Central memory CD8-positive, alpha-beta T cell (primary cell): ENCODE data around the gene LMF1.
"Not testable (repeated sequence)": the region's sequence is repeated elsewhere in the genome, so short reads cannot be mapped to it uniquely, and the experiment has no call there.

Experiments used
- ATAC-seq: fragments of 150-1000 bp; cut with Tn5 transposase; replicated peaks from 2 replicates; pipeline ENCODE4 v1.10.0; 2022; ENCODE audit warnings: mild to moderate bottlenecking, moderate FRiP score, moderate number of reproducible peaks; ENCODE audit not compliant: poor library complexity, severe bottlenecking; ENCODE audit errors: extremely low read depth
- DNase-seq, 2 donors: peaks; one replicate each; pipeline ENCODE4 v3.0.0; 2021; ENCODE audit warnings: low spot score in 2 of 2
- H3K27ac Mint-ChIP-seq: one replicate; pipeline ENCODE4 v1.8.0; 2022; ENCODE audit warnings: low read depth, mild to moderate bottlenecking, moderate library complexity, mixed read lengths
- H3K27me3 Mint-ChIP-seq: one replicate; pipeline ENCODE4 v1.8.0; 2022; ENCODE audit warnings: mixed read lengths
- H3K36me3 Mint-ChIP-seq: one replicate; pipeline ENCODE4 v1.8.0; 2022; ENCODE audit warnings: mild to moderate bottlenecking, moderate library complexity, mixed read lengths; ENCODE audit not compliant: insufficient read depth
- H3K4me1 Mint-ChIP-seq: one replicate; pipeline ENCODE4 v1.8.0; 2022; ENCODE audit warnings: mixed read lengths
- H3K4me3 Mint-ChIP-seq: one replicate; pipeline ENCODE4 v1.8.0; 2022; ENCODE audit warnings: mild to moderate bottlenecking, moderate library complexity, mixed read lengths
- H3K9me3 Mint-ChIP-seq: one replicate; pipeline ENCODE4 v1.8.0; 2022; ENCODE audit warnings: mixed read lengths

The LMF1 gene

GRCh38 chr16:959232-960040, 11.3 kb downstream of the LMF1 start:
- H3K27me3 Mint-ChIP-seq: no peaks in the 10 kb centered on the region
- no peak overlapping the region for H3K4me3 Mint-ChIP-seq
- H3K36me3 Mint-ChIP-seq: peaks cover 8% of the 10 kb centered on the region
- no peak for ATAC-seq
- peaks cover 34% of the 10 kb centered on the region for H3K4me1 Mint-ChIP-seq
- no peaks in the 10 kb centered on the region for H3K9me3 Mint-ChIP-seq
- no peak for DNase-seq
- H3K27ac Mint-ChIP-seq: no peak overlapping the region

GRCh38 chr16:955766-956165, 15.0 kb downstream of the LMF1 start:
- not testable (repeated sequence) for ATAC-seq, H3K27ac Mint-ChIP-seq, DNase-seq, H3K36me3 Mint-ChIP-seq, H3K27me3 Mint-ChIP-seq, H3K4me3 Mint-ChIP-seq, H3K9me3 Mint-ChIP-seq
- peaks cover 30% of the 10 kb centered on the region for H3K4me1 Mint-ChIP-seq

- not testable (repeated sequence) for H3K4me3 Mint-ChIP-seq, DNase-seq, ATAC-seq, H3K27ac Mint-ChIP-seq, H3K27me3 Mint-ChIP-seq, H3K9me3 Mint-ChIP-seq, H3K36me3 Mint-ChIP-seq
- peaks cover 20% of the 10 kb centered on the region for H3K4me1 Mint-ChIP-seq
Observed at GRCh38 chr16:953818-954217, 17.0 kb downstream of the LMF1 start.

- H3K9me3 Mint-ChIP-seq: no peaks in the 10 kb centered on the region
- H3K36me3 Mint-ChIP-seq: peaks cover 6% of the 10 kb centered on the region
Observed at GRCh38 chr16:952321-952720, 18.5 kb downstream of the LMF1 start.

GRCh38 chr16:951660-952301, 19.0 kb downstream of the LMF1 start:
- Mint-ChIP-seq H3K27ac (no peak overlapping the region), H3K9me3 (no peaks in the 10 kb centered on the region), H3K4me1 (peaks cover 22% of the 10 kb centered on the region), H3K27me3 (no peaks in the 10 kb centered on the region), H3K4me3 (no peak overlapping the region), H3K36me3 (peaks cover 6% of the 10 kb centered on the region)
- ATAC-seq (no peak), DNase-seq (no peak)

More at GRCh38 chr16:952321-952720, 18.5 kb downstream of the LMF1 start:
- H3K27me3 Mint-ChIP-seq: no peaks in the 10 kb centered on the region
- no peak overlapping the region for H3K4me3 Mint-ChIP-seq
- no peak for DNase-seq
- H3K27ac Mint-ChIP-seq: peak overlapping the region; percentile 60
- peaks cover 21% of the 10 kb centered on the region for H3K4me1 Mint-ChIP-seq
- no peak for ATAC-seq

GRCh38 chr16:950733-951573, 19.8 kb downstream of the LMF1 start:
- DNase-seq, H3K27me3 Mint-ChIP-seq, ATAC-seq, H3K4me3 Mint-ChIP-seq, H3K36me3 Mint-ChIP-seq, H3K9me3 Mint-ChIP-seq, H3K27ac Mint-ChIP-seq: not testable (repeated sequence)
- H3K4me1 Mint-ChIP-seq: peaks cover 18% of the 10 kb centered on the region

- not testable (repeated sequence) for H3K27me3 Mint-ChIP-seq, H3K4me3 Mint-ChIP-seq, H3K4me1 Mint-ChIP-seq, H3K36me3 Mint-ChIP-seq, H3K27ac Mint-ChIP-seq, H3K9me3 Mint-ChIP-seq, ATAC-seq, DNase-seq
Observed at GRCh38 chr16:948767-949166, 22.0 kb downstream of the LMF1 start.

GRCh38 chr16:947922-948303, 22.9 kb downstream of the LMF1 start:
- not testable (repeated sequence) for H3K9me3 Mint-ChIP-seq, DNase-seq, H3K27me3 Mint-ChIP-seq, H3K4me1 Mint-ChIP-seq, H3K4me3 Mint-ChIP-seq, H3K27ac Mint-ChIP-seq, ATAC-seq, H3K36me3 Mint-ChIP-seq

GRCh38 chr16:947255-947921, 23.4 kb downstream of the LMF1 start:
- H3K36me3 Mint-ChIP-seq: peaks cover 8% of the 10 kb centered on the region
- DNase-seq (no peak), ATAC-seq (no peak)
- H3K9me3 Mint-ChIP-seq: peaks cover 5% of the 10 kb centered on the region
- peaks cover 8% of the 10 kb centered on the region for H3K4me1 Mint-ChIP-seq
- no peak overlapping the region for H3K4me3 Mint-ChIP-seq
- H3K27me3 Mint-ChIP-seq: no peaks in the 10 kb centered on the region
- H3K27ac Mint-ChIP-seq: no peak overlapping the region

- no peak for DNase-seq
- Mint-ChIP-seq H3K4me1 (peaks cover 8% of the 10 kb centered on the region), H3K9me3 (peaks cover 10% of the 10 kb centered on the region), H3K36me3 (peaks cover 8% of the 10 kb centered on the region), H3K4me3 (no peak overlapping the region), H3K27ac (no peak overlapping the region), H3K27me3 (no peaks in the 10 kb centered on the region)
- no peak for ATAC-seq
Observed at GRCh38 chr16:946048-946395, 24.8 kb downstream of the LMF1 start.

- peaks cover 8% of the 10 kb centered on the region for H3K36me3 Mint-ChIP-seq
Observed at GRCh38 chr16:945271-946047, 25.3 kb downstream of the LMF1 start.

GRCh38 chr16:943971-944370, 26.8 kb downstream of the LMF1 start:
- Mint-ChIP-seq H3K27me3 (no peaks in the 10 kb centered on the region), H3K4me3 (no peak overlapping the region), H3K27ac (no peak overlapping the region), H3K36me3 (peaks cover 10% of the 10 kb centered on the region), H3K9me3 (peaks cover 10% of the 10 kb centered on the region), H3K4me1 (peaks cover 8% of the 10 kb centered on the region)
- no peak for ATAC-seq
- DNase-seq: no peak

More at GRCh38 chr16:945271-946047, 25.3 kb downstream of the LMF1 start:
- ATAC-seq: no peak
- Mint-ChIP-seq H3K27me3 (no peaks in the 10 kb centered on the region), H3K9me3 (peaks cover 10% of the 10 kb centered on the region), H3K4me1 (peaks cover 8% of the 10 kb centered on the region), H3K4me3 (no peak overlapping the region), H3K27ac (no peak overlapping the region)
- no peak for DNase-seq
